HG02610 (cell line): Measurements from ENCODE around the gene HJURP.

Experiments used
- ATAC-seq: cut with Tn5 transposase; IDR thresholded peaks from one replicate; pipeline ENCODE4 v1.9.1; 2021; ENCODE audit warnings: mild to moderate bottlenecking, moderate library complexity; ENCODE audit not compliant: unreplicated experiment

Gene HJURP

GRCh38 chr2:233831011-233831721 is 23.2 kb downstream of the HJURP start:
- ATAC-seq, result no peak

DNA sequence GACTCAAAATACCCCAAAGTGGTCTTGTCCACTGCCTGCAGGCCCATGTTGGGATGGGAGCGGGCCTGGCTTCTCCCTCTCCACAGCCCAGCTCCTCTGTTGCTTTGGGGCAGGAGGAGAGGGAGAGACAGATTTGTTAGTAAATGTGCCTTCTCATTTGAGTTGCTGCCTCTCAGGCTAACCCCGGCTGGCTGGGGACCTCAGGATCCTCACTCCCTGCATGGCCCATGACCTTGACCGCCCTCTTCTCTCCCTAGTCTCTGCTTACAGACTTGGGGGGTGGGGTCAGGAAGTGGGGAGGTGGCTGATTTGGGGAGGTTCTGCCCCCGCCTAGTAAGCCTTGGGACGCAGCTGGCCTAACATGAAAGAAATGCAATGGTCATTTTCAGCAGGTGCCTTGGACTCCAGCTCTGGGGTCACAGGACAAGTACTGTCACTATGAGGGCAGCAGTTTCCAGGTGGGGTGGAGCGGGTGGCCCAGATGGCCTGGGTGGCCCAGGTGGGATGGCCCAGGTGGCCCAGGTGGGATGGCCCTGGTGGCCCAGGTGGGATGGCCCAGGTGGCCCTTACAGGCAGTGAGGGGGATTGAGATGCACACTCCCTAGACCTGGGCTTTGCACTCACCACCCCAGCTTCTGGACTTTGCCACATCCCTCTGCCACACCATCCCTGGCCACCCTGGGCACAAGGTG is 24.1 kb downstream of the HJURP start:
- no peak for ATAC-seq

DNA sequence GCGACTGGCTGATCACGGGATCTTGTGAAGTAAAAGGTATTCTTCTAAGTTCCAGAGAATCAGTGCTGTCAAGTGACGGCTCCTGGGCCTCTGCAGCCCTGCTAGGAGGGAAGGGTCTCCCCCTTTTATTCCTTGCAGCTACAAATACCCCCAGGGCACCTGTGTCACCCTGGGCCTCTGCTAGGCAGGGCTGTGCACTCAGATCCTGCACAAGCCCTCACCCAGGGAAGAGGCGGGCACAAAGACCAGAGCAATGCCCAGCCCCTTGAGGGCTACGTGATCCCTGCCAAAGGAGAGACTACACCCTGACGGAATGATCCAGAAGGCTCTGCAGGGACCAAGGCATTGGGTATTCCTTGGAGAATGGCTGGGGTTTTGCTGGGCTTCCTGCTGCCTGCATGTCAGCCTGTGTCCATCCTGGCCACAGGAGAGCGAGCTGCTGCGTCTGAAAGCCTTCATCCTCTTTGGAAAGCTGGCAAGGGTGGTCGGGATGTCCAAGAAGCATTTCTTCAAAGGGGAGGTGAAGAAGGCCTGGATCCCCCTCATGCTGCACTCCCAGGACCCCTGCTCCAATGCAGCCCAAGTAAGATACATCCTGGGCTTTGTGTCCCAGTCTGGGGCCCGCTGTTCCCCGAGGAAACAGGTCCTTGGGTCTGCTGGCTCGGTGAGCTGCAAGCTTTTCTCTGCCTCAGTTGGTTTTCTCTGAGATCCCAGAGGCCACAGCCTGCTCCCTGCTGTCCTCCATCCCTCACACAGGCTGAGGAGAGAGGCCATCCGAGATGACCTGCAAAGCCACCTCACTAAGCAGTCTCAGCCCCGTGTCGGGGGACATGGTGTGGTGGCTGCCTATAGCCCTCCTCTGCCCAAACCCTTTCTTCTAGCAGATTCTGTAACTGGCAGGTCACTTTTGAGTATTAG is 24.9 kb downstream of the HJURP start:
- ATAC-seq, result no peak

DNA sequence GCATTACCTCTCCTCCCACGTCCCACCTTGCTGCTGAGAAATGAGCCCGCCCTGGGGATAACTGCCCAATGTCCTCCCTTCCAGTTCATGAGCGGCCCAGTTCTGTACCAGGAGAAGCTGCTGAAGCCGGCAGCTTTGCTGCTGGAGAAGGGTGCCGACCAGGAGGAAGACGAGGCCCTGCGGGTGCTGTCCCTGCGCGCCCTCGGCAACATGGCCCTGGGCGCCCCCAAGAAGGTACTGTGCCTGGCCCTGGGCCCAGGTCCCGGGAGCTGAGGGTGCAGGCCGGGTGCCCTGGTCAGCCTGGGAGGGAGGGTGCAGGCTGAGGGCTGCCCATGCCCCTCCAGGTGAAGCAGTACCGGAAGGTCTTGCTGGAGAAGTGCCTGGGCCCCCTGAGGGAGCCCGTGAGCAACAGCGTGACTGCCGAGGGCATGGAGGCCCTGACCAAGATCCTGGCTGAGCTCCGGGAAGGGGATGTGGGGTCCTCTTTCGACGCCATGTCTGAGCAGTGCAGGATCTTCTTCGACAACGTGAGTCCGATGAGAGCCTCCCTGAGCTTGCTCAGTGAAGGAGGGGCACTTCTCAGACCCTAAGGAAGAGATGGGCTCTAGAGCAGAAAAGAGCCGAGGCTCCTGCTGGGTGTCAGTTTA is 25.7 kb downstream of the HJURP start:
- ATAC-seq, result no peak

DNA sequence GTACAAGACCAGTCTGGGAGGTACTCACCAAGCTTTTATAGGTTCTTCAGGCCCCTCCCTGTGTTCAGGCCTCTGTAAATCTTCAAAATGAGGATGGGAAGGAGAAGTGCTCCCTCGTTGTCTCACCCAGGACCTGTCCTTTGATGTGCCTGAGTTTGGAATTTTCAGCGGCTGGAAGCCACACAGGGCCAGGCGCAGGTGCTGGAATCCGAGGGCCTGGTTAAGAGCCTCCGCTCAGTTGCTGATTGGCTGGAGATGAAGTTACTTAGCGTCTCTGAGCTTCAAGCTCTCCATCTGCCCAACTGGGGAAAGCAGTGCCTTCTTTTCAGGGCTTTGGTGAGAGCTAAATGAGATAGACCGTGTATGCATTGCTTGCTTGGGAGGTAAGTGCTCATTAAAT is 30.0 kb downstream of the HJURP start:
- ATAC-seq, result no peak

- no peak for ATAC-seq
Observed at GRCh38 chr2:233823731-233824121, 30.6 kb downstream of the HJURP start.

DNA sequence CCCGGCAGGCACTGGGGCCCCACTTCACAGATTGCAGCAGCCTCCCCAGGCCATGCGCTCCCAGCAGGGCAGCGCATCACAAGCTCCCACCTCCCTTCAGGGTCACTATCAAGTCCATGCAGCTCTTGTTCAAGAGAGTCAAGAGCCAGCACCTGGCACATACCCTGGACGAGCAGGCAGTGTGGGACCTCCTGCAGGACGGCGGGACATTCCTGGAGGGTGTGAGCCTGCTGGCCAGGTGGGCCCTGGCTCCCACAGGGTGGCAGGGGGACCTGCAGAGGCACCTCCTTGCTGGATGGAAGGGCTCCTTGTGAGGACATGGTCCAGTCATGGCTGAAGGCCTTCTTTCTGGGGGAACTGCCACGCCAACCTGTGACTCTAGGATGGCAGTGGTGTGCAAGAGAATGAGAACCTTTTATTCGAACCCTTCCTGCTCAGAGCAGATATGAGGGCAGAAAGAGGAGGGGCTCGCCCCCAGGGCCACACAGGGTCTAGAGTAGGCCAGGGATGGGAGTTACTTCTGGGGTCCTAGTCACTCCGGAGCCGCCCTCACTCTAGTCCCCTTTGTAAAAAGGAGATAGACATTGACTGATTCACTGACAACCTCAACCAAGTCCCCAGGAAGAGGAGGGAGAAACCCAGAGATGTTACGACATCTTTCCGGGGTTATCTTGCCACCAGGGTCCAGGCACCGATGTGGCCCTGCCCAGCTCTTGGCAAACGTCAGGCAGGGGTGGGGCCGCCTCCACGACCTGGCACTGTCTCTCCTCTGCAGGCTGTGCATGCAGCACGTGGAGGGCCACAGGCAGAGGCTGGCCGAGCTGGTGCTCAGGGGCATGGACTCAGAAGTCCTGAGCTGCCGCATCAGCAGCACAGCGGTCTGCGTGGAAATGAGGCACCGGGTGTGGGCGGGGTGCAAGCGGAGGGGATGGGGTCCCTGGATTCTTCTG is 31.3 kb downstream of the HJURP start:
- no peak for ATAC-seq

- ATAC-seq, result no peak
Observed at GRCh38 chr2:233822101-233822771, 32.1 kb downstream of the HJURP start.

DNA sequence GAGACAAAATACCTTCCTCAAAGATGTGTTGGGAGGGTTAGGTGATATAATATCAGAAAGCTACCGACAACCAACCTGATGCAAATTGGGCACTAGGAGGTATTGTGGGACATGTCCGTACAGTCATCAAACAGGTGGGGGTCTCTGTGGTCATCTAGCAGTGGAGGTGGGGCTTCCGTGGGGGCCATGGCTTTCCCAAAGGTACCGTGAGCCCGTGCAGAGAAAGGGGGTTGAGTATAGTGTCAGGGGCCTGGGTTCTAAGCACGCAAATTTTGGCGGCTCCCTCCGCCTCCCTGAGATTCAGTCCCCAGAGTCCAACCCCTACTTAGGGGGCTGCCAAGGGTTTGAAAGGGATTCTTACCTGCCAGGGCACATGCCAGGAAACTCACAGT is 32.6 kb downstream of the HJURP start:
- ATAC-seq, result no peak

DNA sequence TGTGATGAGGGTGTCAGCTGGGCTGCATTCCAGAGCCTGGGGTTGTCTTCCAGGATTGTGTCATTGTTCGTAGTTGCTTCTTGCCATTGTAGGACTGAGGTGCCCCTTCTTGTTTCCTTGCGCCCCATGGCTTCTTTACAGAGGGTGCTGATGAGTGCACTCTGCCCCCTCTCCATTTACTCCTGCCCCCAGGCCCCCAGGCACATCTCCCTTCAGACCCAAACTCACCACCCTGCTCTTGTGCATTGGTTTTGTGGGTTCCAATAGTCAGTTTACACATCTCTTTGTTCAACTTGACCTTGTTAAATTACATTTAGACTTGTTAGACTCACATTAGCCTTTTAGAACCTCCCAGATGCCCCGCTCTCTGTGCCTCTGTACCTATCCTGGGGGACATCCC is 33.1 kb downstream of the HJURP start:
- no peak for ATAC-seq

DNA sequence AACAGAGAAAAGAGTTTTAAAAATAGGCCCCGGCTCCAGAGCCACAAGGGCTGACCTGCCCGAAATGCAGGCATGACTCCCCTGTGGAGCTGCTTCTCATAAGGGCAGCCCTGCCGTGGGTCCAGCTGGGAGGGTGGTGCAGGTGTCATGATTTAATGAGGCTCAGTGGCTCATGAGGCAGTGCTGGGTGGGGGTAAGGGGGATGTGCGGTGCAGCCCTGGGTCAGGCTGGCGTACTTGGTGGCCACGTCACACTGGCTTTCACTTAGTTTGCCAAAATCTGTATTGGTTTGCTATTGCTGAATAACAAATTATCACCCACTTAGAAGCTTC is 33.6 kb downstream of the HJURP start:
- no peak for ATAC-seq

DNA sequence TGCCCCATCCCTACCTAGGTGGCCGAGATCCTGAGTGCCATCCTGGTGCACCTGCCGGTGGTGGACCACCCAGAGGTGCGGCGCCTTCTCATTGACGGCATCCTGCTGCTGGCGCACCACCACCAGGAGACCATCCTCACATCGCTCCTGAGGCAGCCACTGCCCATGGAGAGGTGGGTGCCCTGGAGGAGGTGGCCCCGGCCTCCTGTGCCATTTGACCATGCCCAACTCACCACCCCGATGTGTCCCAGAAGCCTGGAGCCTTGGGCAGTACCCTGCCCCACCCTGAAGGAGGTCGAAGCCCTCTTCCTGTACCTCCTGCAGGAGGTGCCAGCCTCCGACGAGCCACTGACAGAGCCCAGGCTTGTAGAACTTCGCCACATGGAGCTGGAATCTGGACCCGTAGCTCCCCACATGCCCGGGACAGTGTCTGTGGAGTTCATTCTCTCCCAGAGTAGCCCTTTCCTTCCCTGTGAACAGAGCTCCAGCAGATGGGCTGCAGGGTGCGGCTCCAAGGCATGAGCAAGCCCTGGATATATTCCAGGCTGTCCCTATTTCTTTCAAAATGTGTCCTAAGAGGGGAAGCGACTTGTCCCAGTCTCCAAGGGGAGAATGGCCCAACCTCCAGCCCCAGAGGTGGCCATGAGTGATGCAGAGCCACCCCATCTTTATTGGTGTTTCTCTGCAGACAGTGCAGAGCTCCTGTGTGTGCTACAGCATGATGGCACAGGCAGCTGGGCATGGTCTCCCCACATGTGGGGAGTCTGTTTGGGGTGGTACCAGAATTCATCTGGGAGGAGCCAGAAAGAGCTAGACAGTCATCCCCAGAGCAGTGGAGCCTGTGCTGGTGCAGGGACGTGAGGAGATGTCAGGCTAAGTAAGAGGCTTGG is 34.2 kb downstream of the HJURP start:
- no peak for ATAC-seq

DNA sequence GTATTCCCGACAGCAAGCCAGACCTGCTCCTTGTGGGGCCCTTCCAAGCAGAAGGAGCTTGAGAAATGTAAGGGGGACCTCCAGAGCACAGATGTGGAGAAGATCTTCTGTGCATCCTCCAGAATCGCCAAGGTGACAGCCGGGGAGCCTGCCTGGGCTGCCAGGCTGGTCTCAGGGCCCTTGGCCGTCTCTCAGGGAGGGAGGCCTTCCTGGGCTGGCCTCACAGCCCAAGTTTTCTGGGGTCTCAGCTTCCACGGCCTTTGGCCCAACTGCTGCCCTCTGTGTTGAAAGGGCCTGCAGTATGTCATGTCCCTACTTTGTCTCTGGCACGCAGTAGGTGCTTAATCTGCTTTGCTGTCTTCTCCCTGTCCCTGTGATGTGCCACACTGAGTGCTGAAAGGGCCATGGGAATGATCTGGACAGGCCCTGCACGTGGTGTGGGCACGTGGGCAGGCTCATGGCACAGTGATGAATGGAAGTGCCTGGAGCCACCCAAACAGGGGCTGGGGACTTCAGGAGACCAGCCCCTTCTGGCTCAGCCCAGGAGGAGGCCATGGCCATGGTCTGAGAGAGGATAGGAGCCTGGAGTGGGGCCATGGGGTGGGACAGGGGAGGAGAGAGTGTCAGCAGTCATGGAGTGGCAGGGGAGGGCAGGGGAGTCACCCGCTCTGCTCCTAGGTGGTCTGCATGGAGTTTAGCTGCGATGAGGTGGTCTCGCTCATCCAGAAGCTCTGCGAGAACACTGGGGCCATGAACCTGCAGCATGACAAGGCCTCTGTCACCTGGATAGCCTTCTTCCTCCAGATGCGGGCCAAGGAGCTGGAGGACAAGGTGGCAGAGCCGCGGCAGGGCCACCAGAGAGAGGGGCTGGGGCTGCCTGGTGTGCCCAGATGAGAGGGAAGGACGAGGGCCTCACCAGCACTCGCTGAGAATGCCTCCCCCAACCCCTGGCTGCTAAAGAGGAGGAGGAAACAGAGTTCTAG is 35.4 kb downstream of the HJURP start:
- ATAC-seq, result no peak

DNA sequence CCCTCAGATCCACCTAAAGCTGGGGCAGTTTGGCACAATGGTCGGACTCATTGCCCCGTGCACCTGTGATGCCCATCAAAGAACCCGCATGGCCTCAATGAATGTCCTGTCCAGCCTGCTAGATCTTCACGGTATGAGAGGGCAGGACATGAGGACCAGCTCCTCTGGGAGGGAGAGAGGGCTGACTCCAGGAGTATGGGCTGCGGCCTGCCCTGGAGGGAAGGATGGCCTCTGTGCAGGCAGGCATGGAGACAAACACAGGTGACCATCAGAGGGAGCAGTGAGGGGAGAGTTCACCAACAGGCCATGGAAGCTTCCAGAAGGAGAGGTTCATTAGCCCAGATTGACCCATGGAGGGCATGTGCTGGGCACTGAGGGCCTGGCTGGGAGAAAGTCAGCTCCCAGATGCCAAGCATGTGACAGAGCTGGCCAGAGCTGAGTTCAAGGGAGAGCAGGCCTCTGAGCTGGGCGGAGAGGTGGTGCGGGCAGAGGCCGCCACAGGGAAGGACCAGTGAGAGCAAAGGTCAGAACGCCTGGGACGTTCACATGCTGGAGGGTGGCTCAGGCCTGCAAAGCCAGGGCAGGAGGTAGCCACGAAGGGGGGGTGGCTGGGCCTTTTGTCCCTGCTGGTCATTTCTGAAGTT is 36.2 kb downstream of the HJURP start:
- no peak for ATAC-seq

- ATAC-seq, result no peak
Observed at GRCh38 chr2:233817361-233817911, 36.9 kb downstream of the HJURP start.

DNA sequence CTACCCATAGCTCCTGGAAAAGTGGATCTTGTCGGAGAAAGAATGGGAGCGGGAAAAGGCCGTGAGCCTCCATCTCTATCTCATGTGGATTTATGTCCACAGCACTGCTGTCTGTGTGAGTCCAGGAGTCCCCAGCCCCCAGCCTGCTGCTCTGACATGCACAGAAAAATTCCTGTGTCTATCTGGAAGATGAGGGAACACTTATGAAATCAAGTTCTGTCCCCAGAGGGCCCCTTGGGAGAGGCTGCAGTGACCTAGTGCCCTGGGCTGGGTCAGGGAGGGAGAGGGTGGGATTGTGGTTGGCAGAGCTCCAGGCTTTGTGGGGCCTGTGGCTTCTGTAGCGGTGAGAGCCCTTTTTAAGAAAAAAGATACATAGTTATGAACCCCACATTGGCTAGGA is 37.6 kb downstream of the HJURP start:
- no peak for ATAC-seq

- ATAC-seq, result no peak
Observed at GRCh38 chr2:233816334-233816733, 38.0 kb downstream of the HJURP start.
